Mucosa of descending colon (tissue), 3 donors: ENCODE results near the gene LAMC1. TPM values are rescaled to one million over a fixed set of nuclear protein-coding genes. Genes with fewer than 3 reads are reported as not detected.
A peak's percentile ranks its signal among the peaks of the same experiment; 100 is the strongest.

Experiments
- ATAC-seq: fragments of 200-7000 bp; cut with Tn5 transposase; one replicate; pipeline ENCODE4 v1.9.1; 2020; ENCODE audit warnings: mild to moderate bottlenecking, moderate library complexity
- DNase-seq, 3 donors: peaks; one replicate each; pipeline ENCODE4 v3.0.0-alpha.2; 2020
- H3K36me3 ChIP-seq: fragments of 200-600 bp; one replicate; pipeline ENCODE4 v1.8.0; 2021; ENCODE audit warnings: low read depth, mild to moderate bottlenecking
- H3K4me1 ChIP-seq: fragments of 200-600 bp; one replicate; pipeline ENCODE4 v1.8.0; 2021; ENCODE audit warnings: low read depth, mild to moderate bottlenecking
- H3K4me3 ChIP-seq: fragments of 200-600 bp; one replicate; pipeline ENCODE4 v1.8.0; 2021; ENCODE audit warnings: mild to moderate bottlenecking
- H3K9me3 ChIP-seq: fragments of 200-600 bp; one replicate; pipeline ENCODE4 v1.8.0; 2021; ENCODE audit warnings: mild to moderate bottlenecking
- CTCF ChIP-seq: fragments of 200-600 bp; IDR thresholded peaks from one replicate; pipeline ENCODE4 v1.8.0; 2022; ENCODE audit warnings: antibody characterized with exemption, mild to moderate bottlenecking
- intact Hi-C, 2 donors: fragments of 100-400 bp; cut with DNase I in 1 of 2; cut with micrococcal nuclease in 1 of 2; formaldehyde crosslinking; loops; one replicate each; pipeline versions ENCODE4 v1.11.0 to v1.11.1; 2022; cut with DNase I, micrococcal nuclease
- total RNA-seq, 3 donors: library from RNA; stranded (reverse); fragmentation: NEBNext Ultra II Directional in 2 of 3; extraction: Animal tissue kit (Norgen Biotek cat#: 25700) in 2 of 3; gene quantifications; one replicate each; pipeline versions ENCODE4 v1.2.1 to v1.2.4, GENCODE V29; 2021 to 2023
- donor health status: DM: no; HTN: no; CAD: no; lungs with moderate emphysema.
- donor health status: DM: no; HTN: no; CAD: no.
- donor health status: DM: no; HTN: yes; CAD: no.

The LAMC1 gene
- total RNA-seq, 3 donors from 2014 or later: 22.5 to 137 (median 46.7) TPM

GRCh38 chr1:183021405-183022201 lies 1.6 kb upstream of the LAMC1 start:
- TF ChIP-seq CTCF: no peak
- ATAC-seq (no peak), DNase-seq (no peak)
- Histone ChIP-seq H3K4me3 (no peak overlapping the region), H3K9me3 (no peaks in the 10 kb centered on the region), H3K4me1 (peaks cover 6% of the 10 kb centered on the region), H3K36me3 (no peaks in the 10 kb centered on the region)
- intact Hi-C loops: no loop called here

DNA sequence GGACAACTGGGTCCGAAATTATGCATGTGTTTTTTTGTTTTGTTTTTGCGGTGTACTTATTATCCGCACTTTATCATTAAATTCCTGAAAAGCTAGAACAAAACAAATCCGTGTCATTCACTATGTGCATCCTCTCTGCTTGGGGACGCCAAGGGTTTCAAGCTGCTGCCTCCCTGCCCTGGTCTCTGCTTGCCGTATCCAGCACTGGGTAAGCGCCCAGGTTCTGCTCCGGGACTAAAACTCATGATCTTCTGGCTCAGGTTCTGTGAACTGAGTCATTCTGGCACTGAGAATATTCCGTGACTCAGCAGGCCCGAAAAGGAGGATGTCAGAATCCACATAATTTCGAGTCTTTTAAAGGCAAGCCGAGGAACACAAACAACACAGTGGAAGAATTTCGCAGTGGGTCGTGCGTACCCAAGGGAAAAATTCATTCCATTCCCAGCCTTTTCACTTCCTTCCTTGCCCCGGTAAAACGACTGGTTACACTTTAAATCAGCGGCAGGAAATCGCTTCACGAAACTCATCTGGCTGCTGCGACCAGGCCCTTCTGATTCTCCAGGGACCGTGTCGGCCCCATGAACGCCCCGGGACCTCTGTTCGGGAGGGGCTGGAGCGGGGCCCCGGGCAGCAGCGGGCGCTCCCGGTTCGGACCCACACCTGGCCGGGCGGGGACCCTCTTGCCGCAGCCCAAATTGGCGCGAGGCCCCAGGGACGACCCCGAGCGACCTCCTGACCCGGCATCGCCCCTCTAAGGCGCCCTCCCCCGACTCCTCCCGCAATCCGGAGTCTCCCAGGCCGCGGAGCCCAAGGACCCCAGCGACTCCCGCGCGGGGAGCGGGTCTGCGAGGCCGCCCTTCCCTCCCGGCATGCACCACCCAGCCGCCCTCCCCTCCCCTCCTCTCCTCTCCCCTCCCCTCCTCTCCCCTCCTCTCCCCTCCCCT lies 746 bp upstream of the LAMC1 start:
- intact Hi-C loops: no loop called here
- Histone ChIP-seq H3K9me3 (no peaks in the 10 kb centered on the region), H3K36me3 (no peaks in the 10 kb centered on the region), H3K4me3 (peak overlapping the region; percentile 17), H3K4me1 (peaks cover 6% of the 10 kb centered on the region)
- ATAC-seq: peak; percentile 60
- no peak for TF ChIP-seq CTCF
- peak; percentile 64 to 75 (median 66) for DNase-seq

GRCh38 chr1:183023601-183024316 lies 539 bp downstream of the LAMC1 start:
- ATAC-seq: peak; percentile 86
- TF ChIP-seq CTCF: peak; percentile 23

DNA sequence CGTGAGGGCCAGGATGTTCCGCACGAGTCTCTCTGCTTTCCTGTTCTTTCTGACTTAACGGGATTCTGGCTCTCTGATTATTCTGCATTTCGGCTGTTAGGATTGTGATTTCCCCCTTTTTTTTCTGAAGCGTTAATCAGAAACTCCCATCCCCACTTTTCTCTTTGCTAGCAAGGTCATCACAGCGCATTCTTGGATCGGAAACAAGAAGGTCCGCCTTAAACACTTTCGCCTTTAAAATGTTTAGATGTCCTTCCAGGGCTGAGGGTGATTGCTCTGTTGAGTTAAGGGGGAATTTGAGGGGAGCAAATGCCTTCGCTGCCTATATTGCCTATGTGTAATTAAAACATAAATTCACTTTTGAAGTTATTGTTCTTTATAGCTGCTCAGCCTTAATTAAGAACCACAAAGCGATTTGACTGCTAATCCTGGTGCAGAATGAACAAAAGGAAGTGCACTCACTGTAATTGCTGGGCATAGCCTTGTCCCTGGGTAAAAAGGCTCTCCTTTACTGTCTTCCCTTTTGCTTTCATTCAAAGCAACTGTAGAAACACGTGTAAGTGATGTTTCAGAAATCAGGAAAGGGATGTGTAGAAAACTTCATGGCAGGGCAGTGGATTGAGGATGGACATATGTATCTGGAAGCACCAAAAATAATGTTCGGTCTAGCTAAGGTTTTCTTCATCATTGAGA lies 1.2 kb downstream of the LAMC1 start:
- intact Hi-C loops: no loop called here
- ATAC-seq: no peak
- peaks cover 6% of the 10 kb centered on the region for H3K4me1 ChIP-seq

More at GRCh38 chr1:183023601-183024316, 539 bp downstream of the LAMC1 start:
- peaks cover 6% of the 10 kb centered on the region for H3K4me1 ChIP-seq
- peak overlapping the region; percentile 50 for H3K4me3 ChIP-seq
- no peaks in the 10 kb centered on the region for H3K36me3 ChIP-seq
- peak; percentile 78 to 83 (median 82) for DNase-seq
- H3K9me3 ChIP-seq: no peaks in the 10 kb centered on the region
- intact Hi-C loops: no loop called here

More for the DNA sequence above, 1.2 kb downstream of the LAMC1 start:
- peak overlapping the region; percentile 50 for H3K4me3 ChIP-seq
- TF ChIP-seq CTCF: no peak
- no peak for DNase-seq
- no peaks in the 10 kb centered on the region for H3K36me3 ChIP-seq
- H3K9me3 ChIP-seq: no peaks in the 10 kb centered on the region
